ENCODE measurements around the gene CCDC148. TPM values are rescaled to one million over a fixed set of nuclear protein-coding genes. Genes with fewer than 3 reads are reported as not detected.

CCDC148 gene
- total and polyA plus RNA-seq, 4 experiments from 2014 or later, result not detected

DNA sequence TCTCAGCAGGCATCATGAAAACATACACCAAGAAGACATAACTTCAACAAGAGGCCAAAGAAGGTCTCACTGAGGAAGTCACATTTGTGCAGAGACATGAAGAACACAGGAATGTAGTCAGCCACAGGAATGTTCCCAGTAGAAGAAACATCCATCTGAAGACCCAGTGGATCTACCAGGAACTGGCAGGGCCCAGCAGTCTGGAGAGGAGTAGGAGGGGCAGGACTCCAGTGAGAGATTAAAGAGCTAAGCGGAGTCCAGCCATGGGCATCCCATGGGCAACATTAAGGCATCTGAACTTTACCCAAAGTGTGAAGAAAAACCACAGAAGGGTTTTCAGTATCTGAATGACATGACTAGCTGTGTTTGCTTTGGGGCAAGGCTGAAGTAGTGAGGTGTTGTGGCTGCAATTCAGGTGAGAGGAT, 251.8 kb downstream of the CCDC148 start:
- Histone ChIP-seq H3K4me1 (ENCODE audit: insufficient read depth, low read length) (no peaks in the 10 kb centered on the region), H3K27ac (ENCODE audit: low read depth, low read length) (no peak overlapping the region), H3K27me3 (ENCODE audit: insufficient read depth, low read length) (no peaks in the 10 kb centered on the region), H3K36me3 (ENCODE audit: insufficient read depth, low read length) (no peaks in the 10 kb centered on the region), H3K9me3 (ENCODE audit: control insufficient read depth in 1 of 2, low read length in 2 of 2) (no peaks in the 10 kb centered on the region), H3K4me3 (ENCODE audit: low read length in 2 of 2) (no peak overlapping the region)
- peaks cover 0 to 1% of the 10 kb centered on the region in 2 donors for H3K27me3 Mint-ChIP-seq
- no peaks in the 10 kb centered on the region for H3K36me3 Mint-ChIP-seq
- ChIA-PET POLR2A (ENCODE audit: partially characterized antibody) (no interaction called here), CTCF (ENCODE audit: partially characterized antibody) (interaction anchor here (0.7 kb wide), 1 partner anchor 9 kb away, joined by 3 read pairs; no protein-coding TSS in a partner anchor)
- H3K9me3 Mint-ChIP-seq, result no peaks in the 10 kb centered on the region
- H3K4me3 Mint-ChIP-seq, result no peak overlapping the region
- no peak overlapping the region for H3K27ac Mint-ChIP-seq
- H3K4me1 Mint-ChIP-seq, result no peaks in the 10 kb centered on the region
- intact Hi-C loops (cut with micrococcal nuclease), result no loop called here
- DNase-seq, result no peak

DNA sequence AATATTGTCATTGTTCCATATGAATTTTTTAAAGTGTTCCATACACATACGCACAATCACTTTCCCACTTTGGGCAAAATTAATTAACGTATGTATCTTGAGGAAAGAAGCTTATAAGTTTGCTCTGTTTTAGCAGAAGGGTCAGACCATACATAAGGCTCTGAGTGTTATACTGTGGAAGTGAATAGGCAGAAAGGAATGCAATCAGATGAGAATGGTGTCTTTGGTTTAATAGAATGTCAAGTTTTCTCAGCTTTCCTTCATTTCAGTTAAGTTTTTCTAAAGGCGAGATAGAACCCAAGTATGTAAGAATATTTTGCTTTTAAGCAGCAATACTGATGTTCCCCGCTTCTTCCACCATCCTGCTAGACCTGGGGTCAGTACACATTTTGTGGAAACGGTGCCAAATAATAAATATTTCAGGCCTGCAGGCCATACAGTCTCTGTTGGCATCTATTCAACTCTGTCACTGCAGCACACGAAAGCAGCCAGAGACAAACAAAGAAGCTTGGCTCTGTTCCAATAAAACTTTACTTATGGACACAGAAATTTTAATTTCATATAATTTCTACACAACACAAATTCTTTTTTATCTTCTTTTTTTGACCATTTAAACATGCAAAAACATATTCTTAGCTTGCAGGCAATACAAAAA, 254.3 kb downstream of the CCDC148 start:
- Histone ChIP-seq H3K9me3 (ENCODE audit: control insufficient read depth in 1 of 2, low read length in 2 of 2) (no peaks in the 10 kb centered on the region), H3K27me3 (ENCODE audit: insufficient read depth, low read length) (no peaks in the 10 kb centered on the region), H3K27ac (ENCODE audit: low read depth, low read length) (no peak overlapping the region), H3K4me3 (ENCODE audit: low read length in 2 of 2) (no peak overlapping the region), H3K4me1 (ENCODE audit: insufficient read depth, low read length) (no peaks in the 10 kb centered on the region), H3K36me3 (ENCODE audit: insufficient read depth, low read length) (no peaks in the 10 kb centered on the region)
- ChIA-PET POLR2A (ENCODE audit: partially characterized antibody) (no interaction called here), CTCF (ENCODE audit: partially characterized antibody) (no interaction called here)
- intact Hi-C loops (cut with micrococcal nuclease), result no loop called here
- Mint-ChIP-seq H3K36me3 (no peaks in the 10 kb centered on the region), H3K27me3 (peaks cover 2 to 4% of the 10 kb centered on the region in 2 donors), H3K4me3 (no peak overlapping the region), H3K9me3 (no peaks in the 10 kb centered on the region), H3K27ac (no peak overlapping the region), H3K4me1 (no peaks in the 10 kb centered on the region)
- DNase-seq, result no peak

DNA sequence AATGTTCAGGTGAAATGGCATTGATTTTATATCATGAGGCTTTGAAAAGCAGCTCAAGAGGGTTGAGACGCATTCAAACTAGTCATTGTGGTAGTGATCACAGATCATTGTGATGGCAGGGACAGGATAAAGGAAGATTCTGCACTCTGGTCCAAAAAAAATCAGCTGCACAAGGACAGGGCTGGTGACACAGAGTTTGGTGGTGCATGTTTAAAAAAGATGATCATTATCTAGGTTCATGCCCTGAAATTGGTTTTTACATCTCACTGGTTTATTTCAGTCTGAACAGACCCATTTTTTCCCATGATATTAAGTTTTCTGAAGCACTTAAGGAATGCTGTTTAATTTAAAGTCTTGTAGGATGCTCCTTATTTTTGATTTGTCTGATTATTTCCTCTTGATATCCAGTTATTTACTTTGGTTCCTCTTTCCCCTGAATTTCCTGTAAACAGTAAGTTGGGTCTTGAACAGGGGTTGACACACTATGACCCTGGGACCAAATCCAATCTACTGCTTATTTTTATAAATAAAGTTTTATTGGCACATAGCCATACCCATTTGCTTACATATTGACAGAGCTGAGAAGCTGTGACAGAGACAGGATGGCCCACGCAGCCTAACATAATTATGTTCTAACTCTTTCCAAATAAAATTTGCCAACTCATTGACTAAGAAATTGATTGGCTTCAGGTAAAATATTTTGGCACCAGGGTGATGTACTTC, 256.5 kb downstream of the CCDC148 start:
- H3K27ac Mint-ChIP-seq, result no peak overlapping the region
- CTCF ChIA-PET (ENCODE audit: partially characterized antibody), result no interaction called here
- Histone ChIP-seq H3K4me1 (ENCODE audit: insufficient read depth, low read length) (no peaks in the 10 kb centered on the region), H3K4me3 (ENCODE audit: low read length in 2 of 2) (no peak overlapping the region), H3K27ac (ENCODE audit: low read depth, low read length) (no peak overlapping the region), H3K9me3 (ENCODE audit: control insufficient read depth in 1 of 2, low read length in 2 of 2) (no peaks in the 10 kb centered on the region), H3K36me3 (ENCODE audit: insufficient read depth, low read length) (no peaks in the 10 kb centered on the region), H3K27me3 (ENCODE audit: insufficient read depth, low read length) (no peaks in the 10 kb centered on the region)
- intact Hi-C loops (cut with micrococcal nuclease), result no loop called here
- POLR2A ChIA-PET (ENCODE audit: partially characterized antibody), result no interaction called here
- no peaks in the 10 kb centered on the region for H3K36me3 Mint-ChIP-seq
- H3K27me3 Mint-ChIP-seq, result peaks cover 2 to 9% of the 10 kb centered on the region in 2 donors
- H3K4me1 Mint-ChIP-seq, result no peaks in the 10 kb centered on the region
- H3K9me3 Mint-ChIP-seq, result no peaks in the 10 kb centered on the region
- no peak overlapping the region for H3K4me3 Mint-ChIP-seq
- no peak for DNase-seq

DNA sequence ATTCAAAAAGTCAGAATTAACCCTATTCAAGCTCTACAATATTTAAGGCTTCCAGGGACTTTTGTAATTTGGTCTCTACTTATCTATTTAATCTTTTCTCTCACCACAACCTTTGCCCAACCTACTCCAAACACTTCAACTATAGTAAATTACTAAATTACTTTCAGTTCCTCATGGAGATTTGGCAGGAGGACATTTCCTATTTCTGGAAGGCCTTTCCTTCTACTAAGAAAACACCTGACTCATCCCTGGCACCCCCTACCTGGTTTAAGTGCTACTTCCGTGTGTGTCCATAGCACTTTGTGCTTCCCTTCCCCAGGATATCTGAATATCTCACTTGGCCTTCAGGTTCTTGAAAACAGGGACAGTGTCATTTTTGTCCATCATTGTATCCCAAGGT, 258.6 kb downstream of the CCDC148 start:
- Histone ChIP-seq H3K4me1 (ENCODE audit: insufficient read depth, low read length) (no peaks in the 10 kb centered on the region), H3K27ac (ENCODE audit: low read depth, low read length) (no peak overlapping the region), H3K9me3 (ENCODE audit: control insufficient read depth in 1 of 2, low read length in 2 of 2) (no peaks in the 10 kb centered on the region), H3K27me3 (ENCODE audit: insufficient read depth, low read length) (no peaks in the 10 kb centered on the region), H3K36me3 (ENCODE audit: insufficient read depth, low read length) (no peaks in the 10 kb centered on the region), H3K4me3 (ENCODE audit: low read length in 2 of 2) (no peak overlapping the region)
- Mint-ChIP-seq H3K4me3 (no peak overlapping the region), H3K9me3 (no peaks in the 10 kb centered on the region), H3K36me3 (no peaks in the 10 kb centered on the region), H3K27ac (no peak overlapping the region), H3K27me3 (peaks cover 2 to 14% of the 10 kb centered on the region in 2 donors), H3K4me1 (peaks cover 0 to 4% (median 0%) of the 10 kb centered on the region in 4 donors)
- POLR2A ChIA-PET (ENCODE audit: partially characterized antibody), result no interaction called here
- intact Hi-C loops (cut with micrococcal nuclease), result no loop called here
- DNase-seq, result no peak
- CTCF ChIA-PET (ENCODE audit: partially characterized antibody), result no interaction called here

DNA sequence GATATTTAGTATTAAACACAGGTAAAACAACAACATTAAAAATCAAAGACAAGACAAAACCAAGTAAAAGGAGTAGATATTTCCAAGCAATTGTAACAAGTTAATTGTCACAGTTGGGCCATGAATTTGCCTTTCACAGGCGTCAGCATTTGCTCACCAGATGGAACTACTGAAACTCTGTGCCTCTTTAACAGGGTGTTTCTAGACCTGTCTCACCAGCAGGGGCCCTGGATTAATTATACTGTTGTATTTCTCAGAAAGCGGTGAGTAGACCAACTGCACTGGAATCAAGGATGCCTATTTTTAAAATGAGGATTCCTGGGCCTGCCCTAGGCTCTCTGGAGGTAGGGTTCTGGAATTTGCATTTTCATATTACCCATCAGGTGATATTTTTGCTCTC, 262.3 kb downstream of the CCDC148 start:
- H3K4me1 ChIP-seq (ENCODE audit: insufficient read depth, low read length), result peaks cover 27% of the 10 kb centered on the region
- Mint-ChIP-seq H3K27me3 (peaks cover 2 to 15% of the 10 kb centered on the region in 2 donors), H3K9me3 (no peaks in the 10 kb centered on the region), H3K4me3 (no peak overlapping the region), H3K36me3 (no peaks in the 10 kb centered on the region), H3K4me1 (peaks cover 11 to 32% (median 16%) of the 10 kb centered on the region in 4 donors), H3K27ac (no peak overlapping the region)
- no peaks in the 10 kb centered on the region for H3K27me3 ChIP-seq (ENCODE audit: insufficient read depth, low read length)
- no peaks in the 10 kb centered on the region for H3K9me3 ChIP-seq (ENCODE audit: control insufficient read depth in 1 of 2, low read length in 2 of 2)
- no peak overlapping the region for H3K27ac ChIP-seq (ENCODE audit: low read depth, low read length)
- ChIA-PET CTCF (ENCODE audit: partially characterized antibody) (no interaction called here), POLR2A (ENCODE audit: partially characterized antibody) (no interaction called here)
- intact Hi-C loops (cut with micrococcal nuclease), result loop anchor here (5.0 kb wide), 1 partner anchor 263 kb away; the partner anchor contains the start of genes CCDC148 and PKP4
- no peak for DNase-seq
- H3K36me3 ChIP-seq (ENCODE audit: insufficient read depth, low read length), result no peaks in the 10 kb centered on the region
- H3K4me3 ChIP-seq (ENCODE audit: low read length in 2 of 2), result no peak overlapping the region

DNA sequence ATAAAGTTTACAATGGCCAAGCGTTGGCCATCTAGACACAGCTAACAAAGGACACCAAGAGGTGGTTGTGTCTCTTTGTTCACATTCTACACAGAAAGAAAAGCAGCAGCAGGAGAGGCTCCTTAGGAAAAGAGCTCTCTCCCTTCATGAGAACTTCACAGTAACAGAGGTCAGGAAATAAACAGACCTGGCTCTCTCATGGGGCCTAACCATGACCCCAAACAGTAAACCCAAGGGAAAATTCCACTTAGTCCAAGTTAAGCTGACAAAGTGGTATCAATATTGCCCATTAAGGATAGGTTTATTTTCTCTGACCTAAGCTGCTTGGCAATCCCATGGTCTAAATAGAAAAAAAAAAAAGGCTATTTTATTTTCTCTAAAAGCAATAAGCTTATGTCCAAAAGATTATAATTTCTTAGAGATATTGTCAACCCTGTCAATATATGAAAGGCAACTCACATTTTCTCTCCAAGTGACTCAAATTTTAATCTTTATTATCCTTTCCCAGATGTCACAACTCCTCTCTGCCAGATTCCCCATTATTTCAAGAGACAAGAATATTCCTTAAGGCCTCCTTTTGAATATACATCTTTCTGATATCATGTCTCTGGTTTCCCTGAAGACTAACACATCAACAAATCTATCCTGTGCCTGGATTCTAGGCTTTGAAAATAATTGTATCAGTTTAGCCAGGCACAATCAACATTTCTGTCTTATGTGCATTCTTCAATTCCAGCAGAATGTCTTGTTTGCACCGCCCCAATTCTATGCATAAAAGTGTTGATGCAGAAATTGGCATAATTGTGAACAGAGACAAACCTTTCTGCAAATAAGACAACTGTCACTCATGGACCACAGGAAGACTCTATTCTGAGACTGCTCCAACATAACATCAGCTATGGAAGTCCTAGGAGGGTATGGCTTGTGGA, 263.8 kb downstream of the CCDC148 start:
- ChIA-PET CTCF (ENCODE audit: partially characterized antibody) (no interaction called here), POLR2A (ENCODE audit: partially characterized antibody) (no interaction called here)
- Histone ChIP-seq H3K4me1 (ENCODE audit: insufficient read depth, low read length) (peaks cover 27% of the 10 kb centered on the region), H3K4me3 (ENCODE audit: low read length in 2 of 2) (no peak overlapping the region), H3K9me3 (ENCODE audit: control insufficient read depth in 1 of 2, low read length in 2 of 2) (no peaks in the 10 kb centered on the region), H3K36me3 (ENCODE audit: insufficient read depth, low read length) (no peaks in the 10 kb centered on the region), H3K27ac (ENCODE audit: low read depth, low read length) (no peak overlapping the region), H3K27me3 (ENCODE audit: insufficient read depth, low read length) (no peaks in the 10 kb centered on the region)
- intact Hi-C loops (cut with micrococcal nuclease), result loop anchor here (5.0 kb wide), 1 partner anchor 265 kb away; the partner anchor contains the start of genes CCDC148 and PKP4
- Mint-ChIP-seq H3K27ac (no peak overlapping the region), H3K36me3 (no peaks in the 10 kb centered on the region), H3K27me3 (peaks cover 0 to 12% of the 10 kb centered on the region in 2 donors), H3K9me3 (no peaks in the 10 kb centered on the region), H3K4me3 (no peak overlapping the region), H3K4me1 (peaks cover 11 to 32% (median 16%) of the 10 kb centered on the region in 4 donors)
- DNase-seq, result no peak

All from CD4-positive, alpha-beta memory T cell (primary cell).